Effector memory CD4-positive, alpha-beta T cell (primary cell): Measurements from ENCODE around the gene MED15.

ENCODE experiments used
- DNase-seq, 3 donors: peaks; one replicate each; pipeline ENCODE4 v3.0.0-alpha.2; 2020
- H3K27ac ChIP-seq: 2 replicates; pipeline ENCODE4 v1.7.0; 2013; ENCODE audit warnings: mild to moderate bottlenecking, low read length, moderate library complexity; ENCODE audit not compliant: insufficient read depth, poor library complexity, severe bottlenecking
- H3K27me3 ChIP-seq: replicated peaks from 2 replicates; pipeline ENCODE4 v1.7.0; 2013; ENCODE audit warnings: mild to moderate bottlenecking, low read length; ENCODE audit not compliant: insufficient read depth, control insufficient read depth, poor library complexity, severe bottlenecking
- H3K36me3 ChIP-seq: 2 replicates; pipeline ENCODE4 v1.7.0; 2013; ENCODE audit warnings: mild to moderate bottlenecking, low read length, moderate library complexity; ENCODE audit not compliant: control insufficient read depth, insufficient read depth
- H3K4me1 ChIP-seq: 2 replicates; pipeline ENCODE4 v1.7.0; 2013; ENCODE audit warnings: low read length, mild to moderate bottlenecking; ENCODE audit not compliant: control insufficient read depth, insufficient read depth, poor library complexity, severe bottlenecking
- H3K4me3 ChIP-seq: 2 replicates; pipeline ENCODE4 v1.7.0; 2013; ENCODE audit warnings: low read length, low read depth, mild to moderate bottlenecking; ENCODE audit not compliant: insufficient read depth, poor library complexity, severe bottlenecking
- H3K9me3 ChIP-seq: 2 replicates; pipeline ENCODE4 v1.7.0; 2013; ENCODE audit warnings: mild to moderate bottlenecking, low read length, moderate library complexity; ENCODE audit not compliant: control insufficient read depth

The MED15 gene

DNA sequence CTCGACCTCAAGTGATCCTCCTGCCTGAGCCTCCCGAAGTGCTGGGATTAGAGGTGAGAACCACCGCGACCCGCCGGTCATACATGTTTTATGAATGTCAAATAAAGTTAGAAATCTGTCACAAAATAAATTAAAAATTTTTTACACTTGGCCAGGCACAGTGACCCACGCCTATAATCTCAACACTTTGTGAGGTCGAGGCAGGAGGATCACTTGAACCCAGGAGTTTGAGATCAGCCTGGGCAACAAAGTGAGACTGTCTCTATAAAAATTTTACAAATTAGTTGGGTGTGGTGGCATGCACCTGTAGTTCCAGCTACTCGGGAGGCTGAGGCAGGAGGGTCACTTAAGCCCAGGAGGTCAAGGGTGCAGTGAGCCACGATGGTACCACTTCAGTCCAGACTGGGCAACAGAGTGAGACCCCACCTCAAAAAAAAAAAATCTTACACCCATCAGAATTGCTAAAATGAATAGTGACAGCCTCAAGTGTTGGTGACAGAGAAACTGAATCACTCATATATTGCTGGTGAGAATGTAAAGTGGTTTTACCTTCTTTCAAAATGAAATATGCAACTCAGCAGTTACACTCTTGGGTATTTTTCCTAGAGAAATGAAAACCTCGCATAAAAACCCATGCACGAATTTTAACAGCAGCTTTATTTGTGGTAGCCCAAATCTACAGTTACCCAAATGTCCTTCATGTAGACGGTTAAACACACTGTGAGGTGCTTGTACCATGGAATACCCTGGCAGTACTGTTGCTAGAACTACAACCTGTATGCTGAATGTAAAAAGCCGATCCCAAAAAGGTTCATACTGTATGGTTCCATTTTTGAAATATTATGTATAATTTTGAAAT, 55.4 kb downstream of the MED15 start:
- Histone ChIP-seq H3K36me3 (peaks cover 40% of the 10 kb centered on the region), H3K4me3 (no peak overlapping the region), H3K27me3 (no peaks in the 10 kb centered on the region), H3K9me3 (no peaks in the 10 kb centered on the region), H3K4me1 (peaks cover 59% of the 10 kb centered on the region), H3K27ac (peak overlapping the region; percentile 35)
- DNase-seq = no peak

DNA sequence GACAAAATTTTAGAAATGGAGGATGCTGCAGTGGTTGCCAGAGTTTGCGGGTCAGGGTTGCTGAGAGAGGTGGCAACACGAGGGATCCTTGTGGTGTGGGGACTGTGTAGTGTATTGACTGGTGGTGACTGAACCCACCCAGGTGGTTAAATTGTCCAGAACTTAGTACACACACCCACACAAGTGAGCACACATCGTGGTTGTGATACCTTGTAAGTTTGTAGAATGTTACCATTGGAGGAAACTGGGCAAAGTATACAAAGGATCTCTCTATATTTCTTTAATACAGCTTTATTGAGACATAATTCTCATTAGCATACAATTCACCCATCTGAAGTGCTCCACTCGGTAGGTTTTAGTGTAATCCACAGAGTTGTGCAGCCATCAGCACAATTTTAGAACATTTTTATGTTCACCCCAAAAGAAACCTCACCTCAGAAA, 56.1 kb downstream of the MED15 start:
- Histone ChIP-seq H3K27ac (peak overlapping the region; percentile 35), H3K4me3 (no peak overlapping the region), H3K36me3 (peaks cover 34% of the 10 kb centered on the region), H3K4me1 (peaks cover 59% of the 10 kb centered on the region), H3K27me3 (no peaks in the 10 kb centered on the region), H3K9me3 (no peaks in the 10 kb centered on the region)
- DNase-seq = no peak

DNA sequence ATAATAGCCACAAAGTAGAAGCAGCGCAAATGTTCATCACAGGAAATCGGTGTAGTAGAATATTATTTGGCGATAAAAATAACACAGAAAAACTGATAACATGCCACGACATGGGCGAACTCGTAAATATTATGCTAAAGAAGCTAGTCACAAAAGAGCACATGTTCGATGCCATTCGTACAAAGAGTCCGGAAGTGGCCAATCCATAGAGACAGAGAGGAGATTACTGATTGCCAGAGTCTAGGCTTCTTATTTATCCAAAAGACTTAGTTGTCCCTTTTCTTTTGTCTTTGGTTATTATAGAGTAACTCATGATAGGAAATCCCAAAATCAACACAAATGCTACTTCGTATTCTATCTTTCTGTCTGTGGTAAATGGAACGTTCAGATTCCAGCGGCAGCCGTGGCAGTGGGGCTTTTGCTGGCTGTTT, 56.5 kb downstream of the MED15 start:
- no peak overlapping the region for H3K4me3 ChIP-seq
- peak overlapping the region; percentile 35 for H3K27ac ChIP-seq
- H3K9me3 ChIP-seq = no peaks in the 10 kb centered on the region
- H3K4me1 ChIP-seq = peaks cover 62% of the 10 kb centered on the region
- peaks cover 29% of the 10 kb centered on the region for H3K36me3 ChIP-seq
- no peak for DNase-seq
- no peaks in the 10 kb centered on the region for H3K27me3 ChIP-seq

DNA sequence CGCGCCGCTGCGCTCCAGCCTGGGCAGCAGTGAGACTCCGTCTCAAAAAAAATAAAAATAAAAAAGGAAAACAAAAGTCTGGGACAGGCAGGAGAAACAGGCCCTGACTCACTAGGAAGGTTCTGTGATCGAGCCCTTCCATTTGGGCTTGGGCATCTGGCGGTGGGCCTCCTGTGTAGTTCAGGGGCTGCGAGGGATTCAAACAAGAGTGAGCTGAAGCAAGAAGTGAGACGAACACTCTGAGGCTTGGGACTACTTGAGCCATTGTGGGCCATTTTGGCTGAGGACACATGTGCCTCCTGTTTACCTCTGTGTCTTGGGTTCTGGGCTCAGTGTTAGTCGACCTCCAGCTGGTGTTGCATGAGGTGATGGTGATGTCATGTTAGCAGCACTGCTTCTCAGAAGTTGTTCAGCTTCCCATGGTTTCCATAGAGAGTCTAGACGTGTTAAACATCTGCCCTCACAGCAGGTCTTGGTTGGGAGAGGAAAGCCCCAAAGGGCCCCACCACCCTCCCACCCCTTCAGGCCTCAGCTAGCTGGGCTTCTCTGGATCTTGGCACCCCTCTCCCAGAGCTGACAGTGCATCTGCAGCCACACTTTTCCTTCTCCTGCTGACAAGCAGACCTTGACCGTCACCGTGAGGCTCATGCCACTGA, 57.8 kb downstream of the MED15 start:
- Histone ChIP-seq H3K9me3 (no peaks in the 10 kb centered on the region), H3K4me1 (peaks cover 75% of the 10 kb centered on the region), H3K27me3 (no peaks in the 10 kb centered on the region), H3K4me3 (no peak overlapping the region), H3K36me3 (peaks cover 19% of the 10 kb centered on the region), H3K27ac (peak overlapping the region; percentile 58)
- peak in 1 of 3 donors; percentile 25 for DNase-seq

DNA sequence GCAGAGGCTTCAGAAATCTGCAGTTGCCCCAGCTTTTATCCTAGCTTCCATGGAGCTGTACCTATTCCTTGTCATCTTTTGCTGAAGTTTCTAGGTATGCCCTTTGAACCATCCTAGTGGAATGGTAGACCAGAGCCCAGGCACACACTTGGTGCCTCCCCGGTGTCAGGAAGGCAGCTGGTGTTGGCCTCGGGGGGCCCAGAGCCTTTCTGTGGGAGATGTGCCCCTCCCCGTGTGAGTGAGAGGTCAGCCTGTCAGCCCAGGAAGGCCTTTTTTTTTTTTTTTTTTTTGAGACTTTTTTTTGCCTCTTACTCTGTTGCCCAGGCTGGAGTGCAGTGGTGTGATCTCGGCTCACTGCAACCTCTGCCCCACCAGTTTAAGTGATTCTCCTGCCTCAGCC, 58.4 kb downstream of the MED15 start:
- no peak for DNase-seq
- H3K4me3 ChIP-seq = no peak overlapping the region
- H3K36me3 ChIP-seq = peaks cover 19% of the 10 kb centered on the region
- H3K27me3 ChIP-seq = no peaks in the 10 kb centered on the region
- no peaks in the 10 kb centered on the region for H3K9me3 ChIP-seq
- H3K4me1 ChIP-seq = peaks cover 79% of the 10 kb centered on the region
- peak overlapping the region; percentile 58 for H3K27ac ChIP-seq

DNA sequence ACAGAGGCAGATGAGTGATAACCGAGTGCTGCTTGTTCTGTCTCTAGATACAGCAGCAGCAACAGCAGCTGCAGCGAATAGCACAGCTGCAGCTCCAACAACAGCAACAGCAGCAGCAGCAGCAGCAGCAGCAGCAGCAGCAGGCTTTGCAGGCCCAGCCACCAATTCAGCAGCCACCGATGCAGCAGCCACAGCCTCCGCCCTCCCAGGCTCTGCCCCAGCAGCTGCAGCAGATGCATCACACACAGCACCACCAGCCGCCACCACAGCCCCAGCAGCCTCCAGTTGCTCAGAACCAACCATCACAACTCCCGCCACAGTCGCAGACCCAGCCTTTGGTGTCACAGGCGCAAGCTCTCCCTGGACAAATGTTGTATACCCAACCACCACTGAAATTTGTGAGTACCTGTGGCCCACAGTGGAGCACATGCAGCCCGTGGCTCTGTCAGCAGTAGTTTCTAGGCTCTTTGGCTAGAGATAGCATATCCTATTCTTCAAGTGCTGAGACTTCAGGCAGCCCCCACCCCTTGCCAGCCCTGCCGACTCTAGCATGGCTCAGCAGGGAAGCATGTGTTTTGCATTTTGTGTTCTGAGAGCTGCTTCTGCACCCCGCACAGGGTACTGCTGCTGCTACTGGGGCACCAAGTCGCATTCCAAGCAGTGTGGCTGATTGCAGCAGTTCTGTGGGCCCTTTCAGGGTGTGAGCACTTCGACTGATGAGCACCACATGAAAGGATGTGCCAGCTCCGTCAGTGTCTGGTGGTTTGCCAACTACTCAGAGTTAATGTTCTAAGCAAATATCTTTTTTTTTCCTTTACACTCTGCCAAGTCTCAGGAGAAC, 59.2 kb downstream of the MED15 start:
- peak; percentile 49 to 75 (median 58) for DNase-seq
- H3K27ac ChIP-seq = peak overlapping the region; percentile 58
- no peaks in the 10 kb centered on the region for H3K27me3 ChIP-seq
- peaks cover 88% of the 10 kb centered on the region for H3K4me1 ChIP-seq
- no peak overlapping the region for H3K4me3 ChIP-seq
- no peaks in the 10 kb centered on the region for H3K9me3 ChIP-seq
- H3K36me3 ChIP-seq = peaks cover 20% of the 10 kb centered on the region

DNA sequence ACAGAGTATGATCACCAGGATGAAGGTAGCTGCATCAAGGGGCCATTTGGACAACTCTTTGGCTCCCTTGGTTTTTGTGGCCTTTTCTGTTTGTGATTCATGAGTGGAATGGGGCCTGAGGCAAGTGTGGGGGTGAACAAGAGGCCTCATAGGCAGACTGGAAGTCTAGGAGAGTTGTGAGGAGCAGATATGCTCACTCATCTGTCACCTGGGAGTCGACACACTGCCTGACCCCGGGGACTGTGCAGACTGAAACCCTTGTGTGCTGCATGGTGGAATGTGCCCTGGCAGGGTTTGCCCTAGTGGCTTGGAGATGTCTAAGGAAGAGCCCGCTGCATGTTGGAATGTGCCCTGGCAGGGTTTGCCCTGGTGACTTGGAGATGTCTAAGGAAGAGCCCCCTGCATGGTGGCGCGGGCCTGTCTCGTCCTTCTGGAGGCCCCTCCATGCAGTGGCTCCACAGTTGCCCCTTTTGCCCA, 60.0 kb downstream of the MED15 start:
- H3K27ac ChIP-seq = peak overlapping the region; percentile 58
- H3K4me1 ChIP-seq = peaks cover 92% of the 10 kb centered on the region
- no peak for DNase-seq
- no peak overlapping the region for H3K4me3 ChIP-seq
- H3K36me3 ChIP-seq = peaks cover 24% of the 10 kb centered on the region
- H3K9me3 ChIP-seq = no peaks in the 10 kb centered on the region
- H3K27me3 ChIP-seq = no peaks in the 10 kb centered on the region

DNA sequence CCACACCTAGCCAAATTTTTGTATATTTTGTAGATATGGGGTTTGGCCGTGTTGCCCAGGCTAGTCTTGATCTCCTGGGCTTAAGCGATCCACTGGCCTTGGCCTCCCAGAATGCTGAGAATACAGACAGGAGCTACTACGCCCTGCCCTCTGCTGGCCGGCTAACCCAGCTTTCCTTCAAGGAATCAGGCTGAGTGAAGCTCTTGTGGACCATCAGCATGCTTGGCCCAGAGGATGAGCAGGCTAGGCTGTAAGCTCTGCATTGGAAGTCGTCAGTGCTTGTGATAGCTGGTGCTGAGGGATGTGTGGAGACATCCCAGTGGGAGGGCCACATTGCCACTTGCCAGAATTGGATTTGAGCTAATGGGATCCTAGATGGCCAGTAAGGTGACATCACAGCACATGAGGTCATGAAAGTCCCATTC, 60.6 kb downstream of the MED15 start:
- H3K36me3 ChIP-seq = peaks cover 26% of the 10 kb centered on the region
- H3K27ac ChIP-seq = peak overlapping the region; percentile 58

DNA sequence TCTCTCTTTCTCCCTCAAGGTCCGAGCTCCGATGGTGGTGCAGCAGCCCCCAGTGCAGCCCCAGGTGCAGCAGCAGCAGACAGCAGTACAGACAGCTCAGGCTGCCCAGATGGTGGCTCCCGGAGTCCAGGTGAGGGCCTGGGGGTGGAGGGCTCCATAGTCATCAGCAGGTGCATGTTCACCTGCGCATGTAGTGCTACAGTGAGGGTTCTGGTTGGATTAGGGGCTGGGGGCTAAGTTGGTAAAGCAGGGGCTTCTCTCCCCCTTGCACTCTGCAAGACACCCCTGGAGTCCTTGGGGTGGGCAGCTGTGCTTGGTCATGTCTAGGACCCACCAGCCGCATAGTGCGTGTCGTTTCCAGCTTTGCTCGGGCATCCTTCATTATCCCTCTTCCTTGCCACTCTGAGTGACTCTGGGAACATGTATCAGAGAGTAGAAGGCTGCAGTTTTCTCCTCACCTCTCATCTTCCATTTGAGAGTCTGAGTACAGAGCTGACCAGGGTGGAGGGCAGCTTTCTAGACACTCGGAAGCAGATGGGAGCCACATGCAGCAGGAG, 61.2 kb downstream of the MED15 start:
- Histone ChIP-seq H3K27me3 (no peaks in the 10 kb centered on the region), H3K9me3 (no peaks in the 10 kb centered on the region), H3K4me1 (peaks cover 84% of the 10 kb centered on the region), H3K4me3 (peak overlapping the region; percentile 29), H3K36me3 (peaks cover 31% of the 10 kb centered on the region), H3K27ac (peak overlapping the region; percentile 58)
- DNase-seq = no peak

More for the DNA sequence above, 60.6 kb downstream of the MED15 start:
- Histone ChIP-seq H3K4me3 (peak overlapping the region; percentile 29), H3K9me3 (no peaks in the 10 kb centered on the region), H3K4me1 (peaks cover 90% of the 10 kb centered on the region), H3K27me3 (no peaks in the 10 kb centered on the region)
- no peak for DNase-seq
